PC-3 (cell line): ENCODE results near the gene LGI1. TPM values are rescaled to one million over a fixed set of nuclear protein-coding genes. Genes with fewer than 3 reads are reported as not detected.
A peak's percentile ranks its signal among the peaks of the same experiment; 100 is the strongest.

Source experiments
- ATAC-seq: fragments of 200-7000 bp; cut with Tn5 transposase; 2 replicates; pipeline ENCODE4 v1.9.1; 2020; ENCODE audit warnings: mild to moderate bottlenecking, moderate library complexity
- BruUV-seq: library from RNA; stranded (reverse); fragments of 400-500 nt; replicated peaks from 2 replicates; lab custom pipeline; 2021; lab: Mats Ljungman, UMichigan
- CTCF ChIA-PET: fragments of 300-600 bp; sonication (Branson Sonifier 250); formaldehyde crosslinking; loops from one replicate; lab custom pipeline; 2022; ENCODE audit warnings: antibody characterized with exemption; lab: Charles Lee
- POLR2A ChIA-PET: fragments of 300-600 bp; sonication (Branson Sonifier 250); formaldehyde crosslinking; loops from one replicate; lab custom pipeline; 2022; ENCODE audit warnings: antibody characterized with exemption; ENCODE audit not compliant: unreplicated experiment; lab: Charles Lee
- DNase-seq: peaks from one replicate; pipeline ENCODE4 v3.0.0-alpha.2; 2015
- H2AFZ ChIP-seq: fragments of 300-600 bp; sonication (generic); 2 replicates; pipeline ENCODE4 v1.6.0; 2016; ENCODE audit warnings: antibody characterized with exemption, low read length
- H3F3A ChIP-seq: fragments of 300-600 bp; sonication (generic); one replicate; pipeline ENCODE4 v1.6.0; 2017; ENCODE audit warnings: antibody characterized with exemption, low read length, control low read depth, mild to moderate bottlenecking; ENCODE audit not compliant: unreplicated experiment
- H3K27ac ChIP-seq: fragments of 300-600 bp; sonication (generic); 2 replicates; pipeline ENCODE4 v1.5.1; 2016; ENCODE audit warnings: mild to moderate bottlenecking, low read length
- H3K27me3 ChIP-seq: fragments of 300-600 bp; sonication (generic); 2 replicates; pipeline ENCODE4 v1.6.1; 2016; ENCODE audit warnings: low read length, mixed read lengths
- H3K36me3 ChIP-seq: fragments of 300-600 bp; sonication (generic); 2 replicates; pipeline ENCODE4 v1.6.1; 2016; ENCODE audit warnings: low read depth, mixed run types, low read length, mixed read lengths
- H3K4me1 ChIP-seq: fragments of 300-600 bp; sonication (generic); 2 replicates; pipeline ENCODE4 v1.5.1; 2016; ENCODE audit warnings: low read length; ENCODE audit not compliant: insufficient read depth
- H3K4me2 ChIP-seq: fragments of 300-600 bp; sonication (generic); 2 replicates; pipeline ENCODE4 v1.6.0; 2016; ENCODE audit warnings: low read length
- H3K4me3 ChIP-seq: fragments of 300-600 bp; sonication (generic); 2 replicates; pipeline ENCODE4 v1.5.1; 2016; ENCODE audit warnings: mild to moderate bottlenecking, low read length, mixed read lengths
- H3K79me2 ChIP-seq: fragments of 300-600 bp; sonication (generic); 2 replicates; pipeline ENCODE4 v1.6.1; 2017; ENCODE audit warnings: low read length, mixed read lengths
- H3K9ac ChIP-seq: fragments of 300-600 bp; sonication (generic); 2 replicates; pipeline ENCODE4 v1.6.0; 2016; ENCODE audit warnings: mild to moderate bottlenecking, low read length
- H3K9me2 ChIP-seq: fragments of 300-600 bp; sonication (generic); replicated peaks from 2 replicates; pipeline ENCODE4 v1.6.1; 2016; ENCODE audit warnings: mixed run types, low read length, mixed read lengths
- H3K9me3 ChIP-seq: fragments of 300-600 bp; sonication (generic); 2 replicates; pipeline ENCODE4 v1.6.1; 2016; ENCODE audit warnings: low read length, mixed read lengths
- H4K20me1 ChIP-seq: fragments of 300-600 bp; sonication (generic); 2 replicates; pipeline ENCODE4 v1.6.1; 2016; ENCODE audit warnings: low read length, mixed read lengths
- EZH2 ChIP-seq: fragments of 300-600 bp; sonication (generic); IDR thresholded peaks from one replicate; pipeline ENCODE4 v1.6.1; 2017; ENCODE audit warnings: antibody characterized with exemption, mild to moderate bottlenecking, low read length; ENCODE audit not compliant: unreplicated experiment
- EZH2phosphoT487 ChIP-seq: fragments of 300-600 bp; sonication (generic); IDR thresholded peaks from 2 replicates; pipeline ENCODE4 v1.6.1; 2018; ENCODE audit warnings: mild to moderate bottlenecking, antibody characterized with exemption, low read length, borderline replicate concordance
- intact Hi-C: fragments of 100-400 bp; cut with micrococcal nuclease; formaldehyde crosslinking; loops from 2 replicates; pipeline ENCODE4 v1.9.0; 2023
- total RNA-seq: library from RNA; depleted of rRNA; stranded (reverse); fragments of >200 nt; gene quantifications from 2 replicates; pipeline ENCODE4 v1.2.3, GENCODE V29; 2014
- TF ChIP-seq, protein P1 (sequence below): fragments of 300-600 bp; sonication (generic); conservative IDR thresholded peaks from 2 replicates; pipeline ENCODE4 v1.5.1; 2017; ENCODE audit warnings: antibody characterized with exemption, low read depth, mild to moderate bottlenecking, low read length

LGI1 gene
- total RNA-seq, 1 experiment from 2014 or later, result not detected

DNA sequence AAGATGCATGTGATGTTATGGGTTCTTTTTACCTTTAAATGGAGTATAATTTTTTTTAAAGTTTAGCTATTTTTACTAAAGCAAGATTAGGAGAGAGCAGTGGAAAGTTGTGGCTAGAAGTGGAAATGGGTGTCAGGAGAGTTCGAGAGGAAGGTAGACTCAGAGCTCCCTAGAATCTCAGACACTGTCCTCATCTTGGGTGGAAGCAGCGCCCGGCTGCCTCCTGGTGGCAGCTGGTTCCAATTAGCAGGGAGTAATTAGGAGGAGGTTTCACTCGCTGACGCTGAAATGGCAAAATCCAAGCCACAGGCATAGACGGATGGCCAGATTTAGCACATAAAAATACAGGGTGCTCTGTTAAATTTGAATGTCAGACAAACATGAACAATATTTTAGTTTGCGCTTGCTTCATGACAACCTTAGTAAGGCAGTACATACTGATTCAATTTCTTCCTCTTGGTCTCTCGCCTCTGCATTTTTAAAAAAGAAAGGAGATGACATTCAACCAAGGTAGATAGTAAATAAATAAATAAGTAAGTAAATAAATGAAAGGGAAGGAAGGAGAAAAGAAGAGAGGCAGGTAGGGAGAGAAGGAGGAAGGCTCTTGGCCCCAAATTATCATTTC, 58.5 kb downstream of the LGI1 start:
- H3K79me2 ChIP-seq, result no peaks in the 10 kb centered on the region
- intact Hi-C loops, result loop anchor here (1.0 to 10.0 kb wide), 3 partner anchors 70 to 271 kb away; partner anchors contain the start of gene FRA10AC1
- no peak for TF ChIP-seq EZH2phosphoT487
- TF ChIP-seq, protein P1, sequence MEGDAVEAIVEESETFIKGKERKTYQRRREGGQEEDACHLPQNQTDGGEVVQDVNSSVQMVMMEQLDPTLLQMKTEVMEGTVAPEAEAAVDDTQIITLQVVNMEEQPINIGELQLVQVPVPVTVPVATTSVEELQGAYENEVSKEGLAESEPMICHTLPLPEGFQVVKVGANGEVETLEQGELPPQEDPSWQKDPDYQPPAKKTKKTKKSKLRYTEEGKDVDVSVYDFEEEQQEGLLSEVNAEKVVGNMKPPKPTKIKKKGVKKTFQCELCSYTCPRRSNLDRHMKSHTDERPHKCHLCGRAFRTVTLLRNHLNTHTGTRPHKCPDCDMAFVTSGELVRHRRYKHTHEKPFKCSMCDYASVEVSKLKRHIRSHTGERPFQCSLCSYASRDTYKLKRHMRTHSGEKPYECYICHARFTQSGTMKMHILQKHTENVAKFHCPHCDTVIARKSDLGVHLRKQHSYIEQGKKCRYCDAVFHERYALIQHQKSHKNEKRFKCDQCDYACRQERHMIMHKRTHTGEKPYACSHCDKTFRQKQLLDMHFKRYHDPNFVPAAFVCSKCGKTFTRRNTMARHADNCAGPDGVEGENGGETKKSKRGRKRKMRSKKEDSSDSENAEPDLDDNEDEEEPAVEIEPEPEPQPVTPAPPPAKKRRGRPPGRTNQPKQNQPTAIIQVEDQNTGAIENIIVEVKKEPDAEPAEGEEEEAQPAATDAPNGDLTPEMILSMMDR, result peak; percentile 73
- DNase-seq, result peak; percentile 71
- peak overlapping the region; percentile 38; the same call in 1 of the 2 replicates for H3K4me3 ChIP-seq
- H3F3A ChIP-seq, result no peaks in the 10 kb centered on the region
- peaks cover 10% of the 10 kb centered on the region for H3K4me1 ChIP-seq
- no TSS peak for BruUV-seq
- H3K4me2 ChIP-seq, result peak overlapping the region; percentile 79
- H2AFZ ChIP-seq, result peak overlapping the region; percentile 74
- ChIA-PET POLR2A (interaction anchor here (0.9 kb wide), 1 partner anchor 113 kb away, joined by 12 read pairs; the partner anchor contains the start of gene FRA10AC1), CTCF (interaction anchor here (0.5 to 1.6 kb wide), 7 partner anchors 69 to 557 kb away, joined by 3 to 16 read pairs (median 4); partner anchors contain the start of gene FRA10AC1)
- no peak overlapping the region for H3K9ac ChIP-seq
- H3K9me2 ChIP-seq, result no peaks in the 10 kb centered on the region
- no peaks in the 10 kb centered on the region for H3K9me3 ChIP-seq
- H3K36me3 ChIP-seq, result no peaks in the 10 kb centered on the region
- H3K27ac ChIP-seq, result no peak overlapping the region
- peak; percentile 77 for ATAC-seq
- H4K20me1 ChIP-seq, result no peaks in the 10 kb centered on the region
- no peaks in the 10 kb centered on the region for H3K27me3 ChIP-seq

DNA sequence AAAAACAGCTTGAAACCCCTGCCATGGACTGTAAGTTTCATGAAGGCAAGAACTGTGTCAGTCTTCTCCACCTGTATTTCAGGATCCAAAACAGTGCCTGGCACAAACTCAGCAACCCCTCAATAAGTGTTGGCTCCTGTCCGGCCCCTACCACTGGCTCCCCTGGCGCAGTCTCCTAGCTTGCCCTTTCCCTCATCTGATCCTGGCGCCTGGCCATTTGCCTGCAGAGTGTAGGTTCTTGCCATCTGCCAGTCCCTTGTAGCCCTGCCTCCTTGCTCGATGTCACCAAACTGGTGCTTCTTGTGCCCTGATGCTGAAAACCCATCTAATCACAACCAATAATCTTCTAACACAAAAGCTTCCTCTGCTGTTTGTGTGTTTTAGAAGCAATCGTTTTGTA, 60.4 kb downstream of the LGI1 start:
- Histone ChIP-seq H3K27me3 (no peaks in the 10 kb centered on the region), H2AFZ (no peak overlapping the region), H3F3A (no peaks in the 10 kb centered on the region), H3K27ac (no peak overlapping the region), H3K4me2 (no peak overlapping the region), H3K79me2 (no peaks in the 10 kb centered on the region), H3K9me2 (no peaks in the 10 kb centered on the region), H3K9ac (no peak overlapping the region), H3K36me3 (no peaks in the 10 kb centered on the region), H3K4me3 (no peak overlapping the region), H4K20me1 (no peaks in the 10 kb centered on the region), H3K4me1 (peaks cover 10% of the 10 kb centered on the region), H3K9me3 (no peaks in the 10 kb centered on the region)
- POLR2A ChIA-PET, result no interaction called here
- BruUV-seq, result no TSS peak
- intact Hi-C loops, result loop anchor here (10.0 kb wide), 1 partner anchor 273 kb away; no protein-coding TSS in a partner anchor
- DNase-seq (no peak), ATAC-seq (no peak)
- TF ChIP-seq EZH2phosphoT487 (no peak), EZH2 (no peak)
- TF ChIP-seq, protein P1, result no peak
- CTCF ChIA-PET, result no interaction called here

DNA sequence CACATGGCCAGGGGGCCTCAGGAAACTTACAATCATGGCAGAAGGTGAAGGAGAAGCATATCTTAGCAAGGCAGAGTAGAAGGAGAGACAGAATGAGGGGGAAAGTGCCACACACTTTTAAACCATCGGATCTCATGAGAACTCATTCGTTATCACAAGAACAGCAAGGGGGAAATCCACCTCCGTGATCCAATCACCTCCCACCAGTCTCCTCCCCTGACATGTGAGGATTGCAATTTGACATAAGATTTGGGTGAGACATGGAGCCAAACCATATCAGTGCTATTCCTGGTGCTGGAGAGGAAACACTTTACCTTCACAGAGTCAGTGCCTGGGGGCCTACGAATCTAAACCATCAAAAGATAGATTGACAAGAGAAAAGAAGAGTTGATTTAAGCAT, 61.8 kb downstream of the LGI1 start:
- no peak overlapping the region for H2AFZ ChIP-seq
- no peaks in the 10 kb centered on the region for H3K9me3 ChIP-seq
- ChIA-PET POLR2A (no interaction called here), CTCF (no interaction called here)
- BruUV-seq, result no TSS peak
- H3K27ac ChIP-seq, result no peak overlapping the region
- no peak for ATAC-seq
- H3K27me3 ChIP-seq, result no peaks in the 10 kb centered on the region
- H3K4me3 ChIP-seq, result no peak overlapping the region
- intact Hi-C loops, result loop anchor here (10.0 kb wide), 1 partner anchor 275 kb away; no protein-coding TSS in a partner anchor
- no peaks in the 10 kb centered on the region for H3K79me2 ChIP-seq
- no peak for TF ChIP-seq EZH2
- TF ChIP-seq, protein P1, result no peak
- TF ChIP-seq EZH2phosphoT487, result no peak
- H3K4me1 ChIP-seq, result no peaks in the 10 kb centered on the region; the same call in 1 of the 2 replicates
- H3K36me3 ChIP-seq, result no peaks in the 10 kb centered on the region
- no peak overlapping the region for H3K4me2 ChIP-seq
- no peaks in the 10 kb centered on the region for H3K9me2 ChIP-seq
- DNase-seq, result no peak
- H4K20me1 ChIP-seq, result no peaks in the 10 kb centered on the region
- H3K9ac ChIP-seq, result no peak overlapping the region
- H3F3A ChIP-seq, result no peaks in the 10 kb centered on the region
